Osteoblast (primary cell): ENCODE data around the gene CD40. TPM values are rescaled to one million over a fixed set of nuclear protein-coding genes. Genes with fewer than 3 reads are reported as not detected.

Experiments used
- DNase-seq: peaks from one replicate; pipeline ENCODE4 v3.0.0; 2011; ENCODE audit warnings: low spot score, mixed read lengths; ENCODE audit not compliant: insufficient read length; ENCODE audit errors: missing footprints
- H2AFZ ChIP-seq: 2 replicates; pipeline ENCODE4 v1.6.0; 2011; ENCODE audit warnings: mild to moderate bottlenecking, low read length
- H3K27ac ChIP-seq: 2 replicates; pipeline ENCODE4 v1.5.1; 2011; ENCODE audit warnings: mild to moderate bottlenecking, low read depth, low read length, moderate library complexity
- H3K27me3 ChIP-seq: 2 replicates; pipeline ENCODE4 v1.6.0; 2012; ENCODE audit warnings: mild to moderate bottlenecking, control low read depth, inconsistent platforms, low read length, moderate library complexity; ENCODE audit not compliant: insufficient read depth
- H3K36me3 ChIP-seq: 2 replicates; pipeline ENCODE4 v1.5.1; 2011; ENCODE audit warnings: mild to moderate bottlenecking, low read length, control low read depth, moderate library complexity; ENCODE audit not compliant: insufficient read depth
- H3K4me1 ChIP-seq: 2 replicates; pipeline ENCODE4 v1.5.1; 2011; ENCODE audit warnings: mild to moderate bottlenecking, low read length, control low read depth, moderate library complexity; ENCODE audit not compliant: insufficient read depth
- H3K4me2 ChIP-seq: 2 replicates; pipeline ENCODE4 v1.6.0; 2011; ENCODE audit warnings: mild to moderate bottlenecking, low read length; ENCODE audit not compliant: insufficient read depth
- H3K4me3 ChIP-seq: fragments of 200-600 bp; sonication (generic); 3 replicates; pipeline ENCODE4 v1.5.1; 2012; ENCODE audit warnings: mild to moderate bottlenecking, low read length, inconsistent platforms; ENCODE audit not compliant: insufficient read depth
- H3K79me2 ChIP-seq: 2 replicates; pipeline ENCODE4 v1.6.0; 2012; ENCODE audit warnings: mild to moderate bottlenecking, low read length, control low read depth, inconsistent platforms; ENCODE audit not compliant: insufficient read depth
- H3K9me3 ChIP-seq: 2 replicates; pipeline ENCODE4 v1.5.1; 2011; ENCODE audit warnings: low read depth, low read length, control low read depth
- H4K20me1 ChIP-seq: 2 replicates; pipeline ENCODE4 v1.6.0; 2012; ENCODE audit warnings: mild to moderate bottlenecking, low read length, control low read depth; ENCODE audit not compliant: insufficient read depth
- CTCF ChIP-seq: IDR thresholded peaks from 2 replicates; pipeline ENCODE4 v1.5.1; 2011; ENCODE audit warnings: mild to moderate bottlenecking, low read depth, low read length, moderate library complexity; ENCODE audit errors: extremely low read depth
- total RNA-seq: library from RNA; depleted of rRNA; stranded (reverse); fragments of >200 nt; gene quantifications from 2 replicates; pipeline ENCODE4 v1.2.3, GENCODE V29; 2012

The CD40 gene
- total RNA-seq, 1 donor = 2.5 TPM

GRCh38 chr20:46135856-46136633 lies 17.9 kb downstream of the CD40 start:
- H3K4me3 ChIP-seq = no peak overlapping the region
- H3K4me1 ChIP-seq = peaks cover 9% of the 10 kb centered on the region
- no peak overlapping the region for H2AFZ ChIP-seq
- no peak overlapping the region for H3K4me2 ChIP-seq
- no peaks in the 10 kb centered on the region for H4K20me1 ChIP-seq
- DNase-seq = no peak
- no peaks in the 10 kb centered on the region for H3K36me3 ChIP-seq
- no peaks in the 10 kb centered on the region for H3K79me2 ChIP-seq
- no peak for TF ChIP-seq CTCF
- H3K27me3 ChIP-seq = peaks cover 37% of the 10 kb centered on the region
- no peaks in the 10 kb centered on the region for H3K9me3 ChIP-seq
- no peak overlapping the region for H3K27ac ChIP-seq

- Histone ChIP-seq H3K4me2 (no peak overlapping the region), H3K79me2 (no peaks in the 10 kb centered on the region), H2AFZ (no peak overlapping the region), H3K36me3 (no peaks in the 10 kb centered on the region), H4K20me1 (no peaks in the 10 kb centered on the region), H3K4me3 (no peak overlapping the region), H3K27me3 (peaks cover 40% of the 10 kb centered on the region), H3K9me3 (no peaks in the 10 kb centered on the region), H3K4me1 (peaks cover 2% of the 10 kb centered on the region), H3K27ac (no peak overlapping the region)
- DNase-seq = no peak
- TF ChIP-seq CTCF = no peak
Observed at GRCh38 chr20:46137816-46138215, 19.7 kb downstream of the CD40 start.

GRCh38 chr20:46139266-46139889 lies 21.3 kb downstream of the CD40 start:
- Histone ChIP-seq H3K9me3 (no peaks in the 10 kb centered on the region), H4K20me1 (no peaks in the 10 kb centered on the region), H3K27me3 (peaks cover 38% of the 10 kb centered on the region), H3K4me1 (no peaks in the 10 kb centered on the region), H3K4me2 (no peak overlapping the region), H2AFZ (no peak overlapping the region), H3K79me2 (no peaks in the 10 kb centered on the region), H3K36me3 (no peaks in the 10 kb centered on the region), H3K27ac (no peak overlapping the region), H3K4me3 (no peak overlapping the region)
- TF ChIP-seq CTCF = no peak
- DNase-seq = no peak

GRCh38 chr20:46139908-46140482 lies 21.9 kb downstream of the CD40 start:
- no peak overlapping the region for H2AFZ ChIP-seq
- no peaks in the 10 kb centered on the region for H3K4me1 ChIP-seq
- peaks cover 32% of the 10 kb centered on the region for H3K27me3 ChIP-seq
- H4K20me1 ChIP-seq = no peaks in the 10 kb centered on the region
- H3K4me2 ChIP-seq = no peak overlapping the region
- H3K36me3 ChIP-seq = no peaks in the 10 kb centered on the region
- no peak overlapping the region for H3K4me3 ChIP-seq
- H3K27ac ChIP-seq = no peak overlapping the region
- no peak for DNase-seq
- no peaks in the 10 kb centered on the region for H3K9me3 ChIP-seq
- TF ChIP-seq CTCF = no peak
- no peaks in the 10 kb centered on the region for H3K79me2 ChIP-seq
